ENCODE measurements around the gene CTXN3. TPM values are rescaled to one million over a fixed set of nuclear protein-coding genes. Genes with fewer than 3 reads are reported as not detected.
A peak's percentile ranks its signal among the peaks of the same experiment; 100 is the strongest.

The CTXN3 gene
- total RNA-seq, 2 experiments from 2014 or later, result not detected

- ATAC-seq (no peak), DNase-seq (no peak)
- no peak overlapping the region for H3K4me3 Mint-ChIP-seq
- H3K4me1 Mint-ChIP-seq, result no peaks in the 10 kb centered on the region
- H3K9me3 Mint-ChIP-seq (ENCODE audit: low read depth), result no peaks in the 10 kb centered on the region
- CTCF ChIA-PET, result no interaction called here
- H3K27me3 Mint-ChIP-seq, result peaks cover 35% of the 10 kb centered on the region
- H3K36me3 Mint-ChIP-seq, result no peaks in the 10 kb centered on the region
- no peak overlapping the region for H3K27ac Mint-ChIP-seq
These were observed 47.8 kb downstream of the CTXN3 start for GRCh38 chr5:127696683-127697082.

DNA sequence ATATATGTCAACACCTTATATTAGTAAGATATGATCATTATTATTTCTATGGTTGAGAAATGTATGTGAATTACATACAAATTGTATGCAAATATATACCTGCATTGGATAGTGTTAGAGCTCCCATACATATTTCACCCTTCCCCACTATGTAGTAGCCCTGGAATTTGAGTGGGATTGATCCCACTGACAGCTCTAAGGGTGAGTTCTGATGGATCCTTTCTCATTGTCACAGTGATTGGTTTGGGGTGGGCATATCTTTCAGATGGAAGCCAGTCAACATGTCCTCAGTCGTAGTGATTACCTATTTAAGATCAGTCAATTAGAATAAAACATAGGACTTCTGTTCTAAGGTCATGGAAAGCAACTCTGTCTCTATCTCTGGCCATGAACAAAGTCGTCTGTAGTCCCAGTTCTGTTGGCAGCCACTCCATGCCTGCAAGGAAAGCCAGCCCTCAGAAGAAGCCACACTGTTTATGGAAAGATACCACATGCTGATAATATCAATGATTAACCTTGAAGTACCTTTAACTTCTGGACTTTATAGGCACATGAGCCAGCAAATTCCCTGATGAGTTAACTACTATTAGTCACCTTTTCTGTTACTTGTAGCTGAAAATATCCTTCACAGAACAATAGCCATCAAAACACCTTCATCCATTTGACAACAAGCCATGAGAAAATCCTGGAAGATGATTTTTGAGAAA, 49.2 kb downstream of the CTXN3 start:
- CTCF ChIA-PET, result no interaction called here
- no peak for DNase-seq
- Mint-ChIP-seq H3K36me3 (no peaks in the 10 kb centered on the region), H3K4me3 (no peak overlapping the region), H3K4me1 (peaks cover 6% of the 10 kb centered on the region), H3K27ac (no peak overlapping the region), H3K9me3 (ENCODE audit: low read depth) (no peaks in the 10 kb centered on the region), H3K27me3 (peaks cover 27% of the 10 kb centered on the region)
- ATAC-seq, result no peak

- Mint-ChIP-seq H3K27ac (no peak overlapping the region), H3K4me1 (peaks cover 11% of the 10 kb centered on the region), H3K27me3 (peaks cover 24% of the 10 kb centered on the region), H3K36me3 (no peaks in the 10 kb centered on the region), H3K4me3 (no peak overlapping the region), H3K9me3 (ENCODE audit: low read depth) (no peaks in the 10 kb centered on the region)
- no peak for ATAC-seq
- DNase-seq, result no peak
- CTCF ChIA-PET, result no interaction called here
These were observed 50.5 kb downstream of the CTXN3 start for GRCh38 chr5:127699416-127699815.

DNA sequence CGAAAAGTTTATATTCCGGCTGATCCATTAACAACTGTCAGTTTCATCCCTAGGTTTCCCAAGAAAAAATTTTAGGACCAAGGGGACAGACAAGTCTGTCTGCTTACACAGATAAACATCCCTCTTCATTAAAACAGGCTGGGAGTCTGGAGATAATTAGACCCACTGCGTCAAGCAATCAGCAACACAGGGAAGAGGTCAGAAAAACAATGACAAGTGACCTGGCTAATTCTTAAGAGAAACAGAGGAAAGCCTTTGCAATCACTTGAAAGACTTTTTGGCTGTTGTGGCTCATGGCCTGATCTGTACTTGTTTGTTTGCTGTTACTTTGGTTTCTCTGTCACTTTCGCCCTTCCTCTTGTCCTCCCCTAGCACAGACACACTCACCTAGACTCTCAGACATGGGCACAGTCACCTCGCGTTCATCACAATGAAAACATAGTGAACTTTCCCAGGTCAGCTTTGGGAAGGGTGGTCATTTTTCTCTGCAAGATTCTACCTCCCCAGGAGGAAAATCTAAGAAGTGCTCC, 51.4 kb downstream of the CTXN3 start:
- Mint-ChIP-seq H3K4me1 (peaks cover 12% of the 10 kb centered on the region), H3K4me3 (no peak overlapping the region), H3K36me3 (no peaks in the 10 kb centered on the region), H3K27ac (no peak overlapping the region), H3K9me3 (ENCODE audit: low read depth) (no peaks in the 10 kb centered on the region), H3K27me3 (peaks cover 25% of the 10 kb centered on the region)
- no peak for DNase-seq
- CTCF ChIA-PET, result no interaction called here
- ATAC-seq, result no peak

DNA sequence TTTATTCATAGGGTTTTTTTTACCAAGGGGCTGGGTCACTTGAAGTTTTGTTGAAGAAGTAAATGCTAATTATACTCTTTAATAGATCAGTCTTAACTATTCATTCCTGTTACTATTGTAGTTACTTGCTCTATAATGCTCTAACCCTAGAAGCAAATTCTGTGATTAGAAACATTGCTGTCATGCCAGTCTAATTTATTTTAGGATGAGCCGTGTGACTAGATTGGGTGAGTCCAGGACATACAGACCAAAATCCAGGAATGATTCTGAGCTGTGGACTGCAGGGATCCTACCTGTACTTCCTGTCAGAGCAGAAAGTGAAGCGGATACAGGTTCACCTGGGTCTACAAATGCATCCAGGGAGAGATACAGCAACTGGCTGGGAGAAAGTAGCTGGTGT, 53.6 kb downstream of the CTXN3 start:
- Mint-ChIP-seq H3K4me1 (peaks cover 12% of the 10 kb centered on the region), H3K27me3 (peaks cover 30% of the 10 kb centered on the region), H3K36me3 (no peaks in the 10 kb centered on the region), H3K27ac (no peak overlapping the region), H3K9me3 (ENCODE audit: low read depth) (no peaks in the 10 kb centered on the region), H3K4me3 (no peak overlapping the region)
- CTCF ChIA-PET, result interaction anchor here (1.2 kb wide), 1 partner anchor 129 kb away, joined by 3 read pairs; no protein-coding TSS in a partner anchor
- DNase-seq, result no peak
- ATAC-seq, result no peak

GRCh38 chr5:127702926-127703561, 54.2 kb downstream of the CTXN3 start, which contains the start of gene CCDC192:
Gene CCDC192, plus strand, starts transcription at chr5:127703391. Its CDS starts 55 bp downstream, at chr5:127703446.
- peak; percentile 39 for ATAC-seq
- Mint-ChIP-seq H3K36me3 (no peaks in the 10 kb centered on the region), H3K27me3 (peaks cover 30% of the 10 kb centered on the region), H3K4me1 (peaks cover 12% of the 10 kb centered on the region), H3K4me3 (no peak within 1 kb of the TSS), H3K9me3 (ENCODE audit: low read depth) (no peaks in the 10 kb centered on the region), H3K27ac (no peak within 1 kb of the TSS)
- peak; percentile 45 for DNase-seq
- CTCF ChIA-PET, result no interaction called here

DNA sequence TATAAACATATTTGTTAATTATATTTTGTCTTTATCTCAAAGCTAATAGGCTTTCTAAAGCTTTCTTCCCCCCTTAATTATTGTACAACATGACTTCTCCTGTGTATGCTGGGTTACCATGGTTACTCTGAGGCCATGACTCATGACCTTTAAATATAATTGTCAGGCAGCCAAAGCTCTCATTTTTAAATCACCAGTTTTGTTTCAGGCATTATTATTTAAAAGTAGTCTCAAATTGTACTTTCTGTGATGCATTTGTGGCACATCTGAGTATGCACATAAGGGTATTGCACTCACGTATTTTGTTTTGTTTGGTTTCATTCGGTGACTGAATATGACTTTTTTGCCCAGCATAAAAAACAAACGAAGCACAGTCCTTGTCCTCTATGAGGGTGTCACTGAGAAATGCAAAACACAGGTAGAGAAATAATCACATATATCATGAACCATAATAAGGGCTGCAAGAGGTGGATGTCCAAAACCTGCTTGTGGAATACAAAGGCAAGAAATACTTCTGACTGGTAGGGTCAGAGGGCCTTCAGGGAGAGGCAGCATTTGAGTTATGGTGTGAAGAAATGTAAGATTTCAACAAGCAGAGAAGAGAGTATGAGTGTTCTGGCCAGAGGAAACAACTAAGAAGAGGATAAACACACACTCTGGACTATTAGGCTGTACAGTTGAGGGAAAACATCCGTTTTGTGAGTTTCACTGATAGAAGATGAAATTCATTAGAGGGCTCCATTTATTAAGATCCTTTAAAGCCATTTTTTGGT, 56.4 kb downstream of the CTXN3 start:
- no peak overlapping the region for H3K27ac Mint-ChIP-seq
- H3K36me3 Mint-ChIP-seq, result no peaks in the 10 kb centered on the region
- DNase-seq (no peak), ATAC-seq (no peak)
- CTCF ChIA-PET, result no interaction called here
- no peaks in the 10 kb centered on the region for H3K9me3 Mint-ChIP-seq (ENCODE audit: low read depth)
- H3K4me3 Mint-ChIP-seq, result no peak overlapping the region
- H3K27me3 Mint-ChIP-seq, result peaks cover 21% of the 10 kb centered on the region
- peaks cover 12% of the 10 kb centered on the region for H3K4me1 Mint-ChIP-seq

- Mint-ChIP-seq H3K9me3 (ENCODE audit: low read depth) (no peaks in the 10 kb centered on the region), H3K36me3 (no peaks in the 10 kb centered on the region)
- CTCF ChIA-PET, result no interaction called here
These were observed 57.8 kb downstream of the CTXN3 start for GRCh38 chr5:127706691-127707090.

DNA sequence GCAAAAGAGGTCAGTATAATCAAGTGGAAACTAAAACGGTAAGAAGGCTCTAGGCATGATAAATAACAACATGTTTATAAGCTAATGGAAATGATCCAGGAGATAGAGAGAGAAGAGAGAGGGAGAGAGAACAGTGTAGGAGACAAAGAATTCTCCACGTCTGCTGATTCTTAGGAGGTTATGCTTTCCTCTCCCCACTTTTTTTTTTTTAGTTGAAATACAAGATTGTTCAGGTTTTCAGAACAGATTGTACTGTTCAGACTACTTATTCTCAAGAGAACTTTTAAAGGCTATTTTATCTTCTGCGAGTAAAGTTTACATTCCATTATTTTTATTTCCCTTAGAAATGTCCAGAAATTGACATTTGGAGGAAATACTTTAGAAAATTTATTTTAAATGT, 58.3 kb downstream of the CTXN3 start:
- no peak for ATAC-seq
- H3K27me3 Mint-ChIP-seq, result peaks cover 17% of the 10 kb centered on the region
- CTCF ChIA-PET, result no interaction called here
- H3K9me3 Mint-ChIP-seq (ENCODE audit: low read depth), result no peaks in the 10 kb centered on the region
- H3K4me1 Mint-ChIP-seq, result peaks cover 12% of the 10 kb centered on the region
- no peak for DNase-seq
- no peak overlapping the region for H3K27ac Mint-ChIP-seq
- H3K36me3 Mint-ChIP-seq, result no peaks in the 10 kb centered on the region
- no peak overlapping the region for H3K4me3 Mint-ChIP-seq

More at GRCh38 chr5:127706691-127707090, 57.8 kb downstream of the CTXN3 start:
- ATAC-seq (no peak), DNase-seq (no peak)
- peaks cover 15% of the 10 kb centered on the region for H3K27me3 Mint-ChIP-seq
- H3K27ac Mint-ChIP-seq, result no peak overlapping the region
- peaks cover 12% of the 10 kb centered on the region for H3K4me1 Mint-ChIP-seq
- no peak overlapping the region for H3K4me3 Mint-ChIP-seq

Other genes starting within 250 kb of the CTXN3 start
- gene PRRC1, start 131.4 kb upstream of the CTXN3 start, total RNA-seq, result 10 to 100 TPM; 27.2 to 35.6 TPM
- not detected for gene CCDC192, start 54.3 kb downstream of the CTXN3 start, total RNA-seq